Adrenal gland (tissue), 5 donors: Measurements from ENCODE around the gene CCDC200.

Experiments
- POLR2A ChIP-seq, 2 donors: fragments of 450-650 bp; IDR thresholded peaks; one replicate each; pipeline ENCODE4 v1.6.1; 2017; ENCODE audit warnings: antibody characterized with exemption in 2 of 2, mild to moderate bottlenecking in 2 of 2, moderate library complexity in 1 of 2
- TF ChIP-seq, protein P1 (sequence below), 6 experiments: fragments of 450-650 bp in 4 of 6; fragments of 200-600 bp in 2 of 6; sonication (generic) in 1 of 6; IDR thresholded peaks; 1 replicate in 5 of 6; 2 replicates in 1 of 6; pipeline versions ENCODE4 v1.5.1 to v1.8.0; 2016 to 2021; ENCODE audit warnings: antibody characterized with exemption in 6 of 6, mild to moderate bottlenecking in 2 of 6, moderate library complexity in 1 of 6
- donor health status: DM: no; HTN: no; CAD: no.

DNA sequence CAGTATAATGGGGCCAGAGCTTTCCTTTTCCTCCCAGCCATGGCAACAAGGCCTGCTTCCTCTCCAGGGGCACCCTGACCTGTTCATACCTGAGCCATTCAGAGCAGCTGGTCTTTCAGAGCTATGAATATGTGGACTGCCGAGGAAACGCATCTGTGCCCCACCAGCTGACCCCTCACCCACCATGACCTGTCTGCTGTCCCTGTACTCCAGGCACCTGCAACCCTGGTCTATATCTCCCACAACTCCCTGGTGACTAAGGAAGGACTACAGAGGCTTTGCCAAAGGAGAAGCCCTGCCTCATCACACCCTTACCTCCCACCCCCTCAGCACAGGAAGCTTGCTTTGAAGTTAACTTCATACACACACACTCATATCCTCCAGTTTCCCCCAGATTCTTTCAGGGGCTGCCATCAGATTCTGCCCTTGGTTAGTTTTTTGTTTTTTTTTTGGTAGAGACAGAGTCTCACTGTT is 10.8 kb downstream of the CCDC200 start:
- TF ChIP-seq, protein P1, sequence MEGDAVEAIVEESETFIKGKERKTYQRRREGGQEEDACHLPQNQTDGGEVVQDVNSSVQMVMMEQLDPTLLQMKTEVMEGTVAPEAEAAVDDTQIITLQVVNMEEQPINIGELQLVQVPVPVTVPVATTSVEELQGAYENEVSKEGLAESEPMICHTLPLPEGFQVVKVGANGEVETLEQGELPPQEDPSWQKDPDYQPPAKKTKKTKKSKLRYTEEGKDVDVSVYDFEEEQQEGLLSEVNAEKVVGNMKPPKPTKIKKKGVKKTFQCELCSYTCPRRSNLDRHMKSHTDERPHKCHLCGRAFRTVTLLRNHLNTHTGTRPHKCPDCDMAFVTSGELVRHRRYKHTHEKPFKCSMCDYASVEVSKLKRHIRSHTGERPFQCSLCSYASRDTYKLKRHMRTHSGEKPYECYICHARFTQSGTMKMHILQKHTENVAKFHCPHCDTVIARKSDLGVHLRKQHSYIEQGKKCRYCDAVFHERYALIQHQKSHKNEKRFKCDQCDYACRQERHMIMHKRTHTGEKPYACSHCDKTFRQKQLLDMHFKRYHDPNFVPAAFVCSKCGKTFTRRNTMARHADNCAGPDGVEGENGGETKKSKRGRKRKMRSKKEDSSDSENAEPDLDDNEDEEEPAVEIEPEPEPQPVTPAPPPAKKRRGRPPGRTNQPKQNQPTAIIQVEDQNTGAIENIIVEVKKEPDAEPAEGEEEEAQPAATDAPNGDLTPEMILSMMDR (IDR thresholded peaks at IDR 0.05) = no peak
- TF ChIP-seq POLR2A (IDR thresholded peaks at IDR 0.05) = no peak
